Inflammatory macrophage treated with lipopolysaccharide for 1 hour (primary cell): ENCODE results near the gene MCRIP1.

Source experiments
- DNase-seq, 2 donors: peaks; one replicate each; pipeline ENCODE4 v3.0.0-alpha.2; 2020 to 2022

Gene MCRIP1

GRCh38 chr17:81817758-81818147 is 15.3 kb downstream of the MCRIP1 start:
- no peak for DNase-seq

- DNase-seq: no peak
Observed at GRCh38 chr17:81815646-81815986, 17.5 kb downstream of the MCRIP1 start.

GRCh38 chr17:81814748-81815645 is 18.1 kb downstream of the MCRIP1 start:
- DNase-seq: no peak

- DNase-seq: no peak
Observed at GRCh38 chr17:81813861-81814683, 19.0 kb downstream of the MCRIP1 start.

DNA sequence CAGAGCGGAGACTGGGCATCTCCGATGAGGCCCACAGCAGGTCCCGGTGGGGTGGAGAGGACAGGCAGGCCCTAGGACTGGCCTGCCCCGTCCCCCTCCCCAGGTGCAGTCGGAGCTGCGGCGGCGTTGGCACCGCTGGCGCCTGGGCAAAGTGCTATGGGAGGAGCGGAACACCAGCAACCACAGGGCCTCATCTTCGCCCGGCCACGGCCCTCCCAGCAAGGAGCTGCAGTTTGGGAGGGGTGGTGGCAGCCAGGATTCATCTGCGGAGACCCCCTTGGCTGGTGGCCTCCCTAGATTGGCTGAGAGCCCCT is 19.8 kb downstream of the MCRIP1 start:
- DNase-seq: no peak

- no peak for DNase-seq
Observed at GRCh38 chr17:81812571-81813370, 20.3 kb downstream of the MCRIP1 start.

DNA sequence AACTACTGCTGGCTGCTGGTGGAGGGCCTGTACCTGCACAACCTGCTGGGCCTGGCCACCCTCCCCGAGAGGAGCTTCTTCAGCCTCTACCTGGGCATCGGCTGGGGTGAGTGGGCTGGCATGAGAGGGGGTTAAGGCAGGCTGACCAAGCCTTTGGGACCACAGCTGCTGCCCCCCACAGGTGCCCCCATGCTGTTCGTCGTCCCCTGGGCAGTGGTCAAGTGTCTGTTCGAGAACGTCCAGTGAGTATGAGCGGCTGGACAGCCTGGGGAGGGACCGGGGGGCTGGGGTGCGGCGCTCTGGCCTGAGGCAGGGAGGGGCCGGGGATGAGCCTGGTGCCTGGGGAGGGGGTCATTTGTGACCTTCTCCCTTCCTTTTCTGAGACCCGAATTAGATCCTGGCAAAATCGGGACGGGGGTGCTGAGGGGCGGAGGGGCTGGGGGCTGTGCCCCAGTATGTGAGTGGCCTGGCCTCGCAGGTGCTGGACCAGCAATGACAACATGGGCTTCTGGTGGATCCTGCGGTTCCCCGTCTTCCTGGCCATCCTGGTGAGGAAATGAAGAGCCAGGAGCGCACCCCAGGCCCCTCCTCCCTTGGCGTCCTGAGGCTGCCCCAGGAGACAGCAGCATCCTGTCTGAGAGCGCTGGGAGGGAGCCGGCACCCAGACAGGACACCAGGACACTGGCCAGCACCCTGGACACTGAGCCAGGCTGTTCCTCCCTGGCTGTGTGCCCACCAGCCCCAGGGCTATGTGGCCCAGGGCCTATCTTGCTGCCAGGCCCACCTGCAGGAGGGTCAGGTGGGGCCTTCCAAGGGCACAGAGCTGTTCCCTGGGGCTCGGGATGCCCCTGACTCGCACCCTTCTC is 21.2 kb downstream of the MCRIP1 start:
- DNase-seq: no peak

GRCh38 chr17:81810892-81811704 is 22.0 kb downstream of the MCRIP1 start:
- no peak for DNase-seq

GRCh38 chr17:81810476-81810875 is 22.6 kb downstream of the MCRIP1 start:
- no peak for DNase-seq

DNA sequence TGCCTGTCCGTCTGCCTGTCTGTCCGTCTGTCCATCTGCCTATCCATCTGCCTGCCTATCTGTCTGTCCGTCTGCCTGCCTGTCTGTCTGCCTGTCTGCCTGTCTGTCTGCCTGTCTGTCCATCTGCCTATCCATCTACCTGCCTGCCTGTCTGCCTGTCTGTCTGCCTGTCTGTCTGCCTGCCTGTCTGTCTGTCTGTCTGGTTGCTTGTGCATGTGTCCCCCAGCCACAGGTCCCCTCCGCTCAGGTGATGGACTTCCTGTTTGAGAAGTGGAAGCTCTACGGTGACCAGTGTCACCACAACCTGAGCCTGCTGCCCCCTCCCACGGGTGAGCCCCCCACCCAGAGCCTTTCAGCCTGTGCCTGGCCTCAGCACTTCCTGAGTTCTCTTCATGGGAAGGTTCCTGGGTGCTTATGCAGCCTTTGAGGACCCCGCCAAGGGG is 23.5 kb downstream of the MCRIP1 start:
- DNase-seq: no peak

DNA sequence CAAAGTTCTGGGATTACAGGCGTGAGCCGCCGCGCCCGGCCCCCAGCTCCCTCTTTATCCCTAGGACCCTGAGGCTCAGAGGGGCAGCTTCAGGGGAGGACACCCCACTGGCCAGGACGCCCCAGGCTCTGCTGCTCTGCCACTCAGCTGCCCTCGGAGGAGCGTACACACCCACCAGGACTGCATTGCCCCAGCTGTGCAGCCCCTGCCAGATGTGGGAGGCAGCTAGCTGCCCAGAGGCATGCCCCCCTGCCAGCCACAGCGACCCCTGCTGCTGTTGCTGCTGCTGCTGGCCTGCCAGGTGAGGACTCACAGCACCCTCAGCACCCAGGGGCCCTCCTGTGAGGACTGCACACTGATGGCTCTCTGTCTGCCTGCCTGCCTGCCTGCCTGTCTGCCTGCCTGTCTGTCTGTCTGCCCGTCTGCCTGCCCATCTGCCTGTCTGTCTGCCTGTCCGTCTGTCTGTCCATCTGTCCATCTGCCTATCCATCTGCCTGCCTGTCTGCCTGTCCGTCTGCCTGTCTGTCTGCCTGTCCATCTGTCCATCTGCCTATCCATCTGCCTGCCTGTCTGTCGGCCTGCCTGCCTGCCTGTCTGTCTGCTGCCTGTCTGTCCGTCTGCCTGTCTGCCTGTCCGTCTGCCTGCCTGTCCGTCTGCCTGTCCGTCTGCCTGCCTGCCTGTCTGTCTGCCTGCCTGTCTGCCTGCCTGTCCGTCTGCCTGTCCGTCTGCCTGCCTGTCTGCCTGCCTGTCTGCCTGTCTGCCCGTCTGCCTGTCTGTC is 24.1 kb downstream of the MCRIP1 start:
- no peak for DNase-seq

- DNase-seq: no peak
Observed at GRCh38 chr17:81807839-81808238, 25.3 kb downstream of the MCRIP1 start.

DNA sequence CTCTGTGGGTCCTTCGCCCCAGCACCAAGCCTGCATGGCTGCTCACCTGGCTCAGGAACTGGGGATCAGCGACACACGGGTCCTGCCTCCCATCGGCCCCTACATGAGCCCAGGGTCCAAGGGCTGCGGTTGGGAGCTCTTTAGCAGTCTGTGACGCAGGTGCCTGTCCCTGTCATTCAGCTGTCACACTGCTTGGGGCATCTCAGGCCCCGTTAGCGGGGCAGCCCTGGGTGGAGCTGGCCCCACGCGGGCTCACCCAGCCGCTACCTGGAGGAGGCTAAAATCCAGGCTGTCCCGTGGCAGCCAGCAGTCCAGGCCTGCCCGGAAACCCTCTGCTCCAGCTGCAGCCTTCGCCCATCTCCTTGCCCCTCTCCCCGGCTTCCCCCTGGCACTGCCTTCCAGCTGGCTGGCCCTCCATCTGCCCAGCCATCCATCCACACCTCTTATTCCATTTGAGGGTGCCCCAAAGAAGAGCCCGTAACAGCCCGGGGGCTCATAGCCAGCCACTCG is 25.8 kb downstream of the MCRIP1 start:
- no peak for DNase-seq

DNA sequence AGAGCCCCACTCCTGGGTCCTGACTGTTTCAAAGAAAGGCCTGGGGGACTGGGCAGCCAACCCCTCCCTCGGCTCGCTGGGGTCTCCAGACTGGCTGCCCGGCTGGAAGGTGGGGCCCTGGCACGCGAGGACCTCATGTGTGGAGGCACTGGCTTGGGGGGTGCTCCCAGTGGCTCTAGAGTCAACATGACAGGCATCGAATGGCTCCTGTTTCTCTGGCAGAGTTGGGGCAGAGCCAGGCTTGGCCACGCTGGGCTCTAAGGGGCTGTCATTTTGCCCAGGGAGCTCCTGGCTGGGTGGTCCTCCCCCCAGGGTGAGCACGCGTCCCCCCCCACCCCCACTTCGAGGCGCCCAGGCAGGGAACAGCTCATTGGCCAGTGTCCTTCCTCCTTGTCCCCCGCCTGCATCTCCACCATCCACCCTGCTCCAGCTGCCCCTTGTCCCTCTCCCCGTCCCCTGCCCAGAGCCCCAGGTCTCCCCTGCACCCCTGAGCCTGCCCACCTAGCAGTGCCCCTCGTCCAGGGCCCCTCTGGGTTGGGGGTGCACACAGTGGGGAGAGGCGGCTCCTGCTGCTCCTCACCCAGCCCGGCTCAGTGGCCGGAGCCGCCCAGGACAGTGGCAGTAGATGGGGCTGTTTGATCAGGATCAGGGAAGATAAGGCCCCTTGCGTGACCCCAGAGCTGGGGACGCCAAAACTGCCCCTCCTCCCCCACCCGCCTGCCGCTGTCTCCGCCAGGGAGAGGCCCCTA is 26.5 kb downstream of the MCRIP1 start:
- DNase-seq: no peak

DNA sequence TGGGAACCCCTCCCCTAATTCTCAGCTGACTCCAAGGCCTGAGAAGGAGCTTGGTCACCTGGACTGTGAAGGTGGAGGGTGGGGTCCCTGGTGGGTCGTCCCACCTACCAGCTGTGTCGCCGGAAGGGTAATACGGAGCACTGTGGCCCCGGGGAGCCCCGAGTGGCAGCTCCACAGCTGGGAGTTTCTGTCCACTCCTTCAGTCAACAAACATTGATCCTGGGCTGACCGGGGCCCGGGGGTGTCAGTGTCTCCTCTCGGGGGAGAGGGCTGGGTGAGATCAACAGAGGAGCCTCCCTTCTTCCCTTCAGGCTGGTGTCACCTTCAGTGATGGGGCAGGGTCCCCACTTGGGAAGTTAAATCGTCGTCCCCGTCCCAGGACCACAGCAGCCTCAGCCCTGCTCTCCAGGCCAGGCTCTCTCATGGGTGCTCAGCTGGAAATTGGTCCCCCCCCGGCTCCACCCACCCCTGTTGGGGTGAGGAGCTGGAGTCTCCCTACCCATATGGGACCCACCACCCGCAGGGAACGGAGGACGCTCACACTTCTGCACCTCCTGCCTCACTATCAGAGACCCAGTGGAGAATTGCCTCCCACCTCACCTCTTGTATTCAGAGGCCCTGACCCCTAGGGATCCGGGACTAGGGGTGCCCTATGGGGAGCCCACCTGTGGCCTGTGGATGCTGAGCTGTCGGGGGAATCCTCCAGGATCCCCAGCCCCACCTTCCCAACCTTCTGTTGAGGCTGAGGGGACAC is 27.2 kb downstream of the MCRIP1 start:
- no peak for DNase-seq

DNA sequence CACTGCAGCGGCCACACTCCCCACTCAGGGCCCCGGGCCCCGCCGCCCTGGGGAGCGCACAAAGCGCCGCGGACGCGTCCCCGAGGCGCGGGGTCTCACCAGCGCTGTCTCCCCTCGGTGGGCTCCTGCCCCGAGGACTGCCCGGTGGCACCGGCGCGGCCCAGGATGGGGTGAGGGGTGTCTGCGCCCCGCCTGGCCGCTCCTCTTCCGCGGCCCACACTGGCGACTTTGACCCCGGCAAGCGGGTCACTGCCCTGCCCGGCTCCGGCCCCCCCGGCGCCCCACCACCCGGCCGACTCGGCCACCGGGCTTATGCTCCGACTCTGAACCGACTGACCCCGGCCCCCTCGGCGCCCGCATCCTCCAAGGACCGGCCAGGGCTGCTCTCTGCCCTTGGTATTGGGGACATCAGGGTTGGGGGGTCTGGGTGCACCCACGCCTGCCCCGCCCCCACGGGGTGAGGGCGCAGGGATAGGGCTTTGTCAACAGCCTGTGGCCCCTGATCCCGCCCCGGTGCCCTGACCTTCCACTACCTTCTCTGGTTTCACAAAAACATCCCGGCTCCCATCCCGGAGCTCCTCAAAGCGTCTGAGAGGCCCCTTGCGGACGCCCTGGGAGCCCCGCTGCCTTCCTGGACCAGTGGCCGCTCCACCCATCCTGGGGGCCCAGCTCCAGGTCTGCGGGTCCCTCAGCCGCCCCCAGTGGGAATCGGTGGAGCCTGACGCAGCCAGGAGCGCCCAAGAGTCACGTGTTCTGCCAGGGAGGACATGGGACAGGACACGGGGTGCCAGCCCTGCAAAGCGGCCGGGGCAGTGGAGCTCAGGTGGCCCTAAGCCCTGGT is 28.3 kb downstream of the MCRIP1 start:
- DNase-seq: no peak

DNA sequence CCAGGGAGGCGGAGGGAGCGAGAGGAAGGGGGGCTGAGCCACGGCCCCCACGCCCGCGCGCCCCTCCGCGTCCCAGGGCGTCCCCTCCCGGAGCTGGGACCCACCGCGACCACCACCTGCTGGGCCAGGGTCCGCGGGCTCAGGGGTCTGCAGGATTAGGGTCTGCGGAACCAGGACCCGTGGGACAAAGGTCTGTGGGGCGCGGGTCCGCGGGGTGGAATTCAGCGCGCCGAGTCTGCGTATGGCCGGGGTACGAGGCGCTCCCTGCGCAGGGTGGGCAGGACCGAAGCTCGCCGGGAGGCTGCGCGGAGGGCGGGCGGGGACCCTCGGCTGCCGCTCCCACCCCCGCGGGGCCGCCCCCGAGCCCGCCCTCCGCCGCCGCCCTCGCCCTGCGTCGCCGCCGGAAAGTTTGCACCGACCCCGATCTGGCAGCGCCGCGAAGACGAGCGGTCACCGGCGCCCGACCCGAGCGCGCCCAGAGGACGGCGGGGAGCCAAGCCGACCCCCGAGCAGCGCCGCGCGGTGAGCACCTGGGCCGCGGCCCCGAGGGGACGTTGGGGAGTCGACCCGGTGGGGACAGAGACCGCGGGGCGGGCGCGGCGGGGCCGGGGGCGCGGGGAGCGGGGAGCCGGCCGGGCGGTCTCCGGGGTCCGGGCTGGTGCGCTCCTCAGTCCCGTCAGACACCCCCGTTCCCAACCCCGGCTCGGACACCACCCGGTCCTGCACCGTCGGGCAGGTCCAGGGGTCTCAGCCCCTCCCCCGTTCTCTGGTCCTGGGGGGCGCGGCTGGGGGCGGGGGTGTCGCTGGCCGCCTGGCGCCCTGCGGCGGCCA is 29.1 kb downstream of the MCRIP1 start, which contains the start of gene GCGR:
TSS of gene GCGR (plus strand) at position 423 of the 831 bp plus-strand sequence. CDS start 4,869 bp downstream, outside the sequence.
- no peak for DNase-seq
